ENCODE measurements around the gene DTHD1.

GRCh38 chr4:36337665-36338185, 56.3 kb downstream of the DTHD1 start:
- TF ChIP-seq CTCF (IDR thresholded peaks at IDR 0.05; ENCODE audit: insufficient read depth, low read depth, low read length) (no peak), EZH2 (IDR thresholded peaks at IDR 0.05; ENCODE audit: insufficient read depth, low read length) (no peak)

Measured in astrocyte (in vitro differentiated cells and primary cell).